Body of pancreas (tissue), 4 donors: ENCODE measurements around the gene DNAH11.

ENCODE experiments used
- CTCF ChIP-seq, 7 experiments: fragments of 450-650 bp in 4 of 7; fragments of 200-600 bp in 3 of 7; sonication (generic) in 3 of 7; IDR thresholded peaks; one replicate each; pipeline ENCODE4 v1.5.1; 2016 to 2019; ENCODE audit warnings: antibody characterized with exemption in 7 of 7
- POLR2A ChIP-seq, 3 donors: fragments of 450-650 bp; IDR thresholded peaks; one replicate each; pipeline ENCODE4 v1.6.1; 2016; ENCODE audit warnings: antibody characterized with exemption in 3 of 3, mild to moderate bottlenecking in 2 of 3

- TF ChIP-seq CTCF (IDR thresholded peaks at IDR 0.05): no peak
- TF ChIP-seq POLR2A (IDR thresholded peaks at IDR 0.05): no peak
Observed at GRCh38 chr7:21887353-21887752, 344.5 kb downstream of the DNAH11 start.
